ENCODE data around the gene PCDHGA1.
"Not testable (repeated sequence)": the region's sequence is repeated elsewhere in the genome, so short reads cannot be mapped to it uniquely, and the experiment has no call there.

The PCDHGA1 gene

DNA sequence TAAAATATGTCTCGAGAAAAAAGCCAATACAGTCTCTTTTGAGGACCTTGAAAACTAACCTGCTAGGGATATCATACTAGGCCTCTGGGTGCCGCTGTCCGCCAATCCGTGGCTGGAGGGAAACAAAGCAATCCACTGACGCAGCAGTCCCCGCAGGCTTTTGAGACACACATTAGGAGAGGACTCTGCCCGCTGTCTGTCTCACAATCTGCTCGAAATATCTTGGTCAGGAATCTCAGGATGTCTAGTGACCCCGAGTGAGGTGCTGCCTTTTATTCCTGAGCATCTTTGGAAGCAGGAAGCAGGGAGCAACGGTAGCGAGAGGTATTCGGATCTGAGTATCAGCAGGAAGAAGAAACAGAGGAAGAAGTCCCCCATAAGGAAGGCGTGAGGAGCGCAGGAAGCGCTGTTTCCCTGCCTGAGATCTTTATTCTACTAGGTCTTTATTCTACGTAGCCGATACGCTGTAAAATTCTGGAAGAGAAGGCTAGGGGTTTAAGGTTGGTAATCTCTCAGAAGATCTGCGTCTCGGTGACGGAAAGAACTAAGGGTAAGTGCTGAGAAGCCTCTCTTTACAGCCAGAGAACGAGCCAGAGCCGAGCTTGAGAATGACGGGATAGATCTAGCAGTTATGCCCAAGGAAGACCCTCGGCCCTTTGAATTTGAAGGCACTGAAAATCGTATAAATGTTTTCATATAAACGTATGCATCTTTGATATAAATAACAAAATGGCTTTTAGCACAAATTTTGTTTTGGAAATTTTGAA lies 4.0 kb upstream of the PCDHGA1 start:
- peak overlapping the region; percentile 77 to 80 for H3K4me3 ChIP-seq (ENCODE audit: low read length in 2 of 2)
- H3K27ac ChIP-seq (ENCODE audit: low read length), result peak overlapping the region; percentile 32
- H3K9ac ChIP-seq (ENCODE audit: low read length in 2 of 2), result peak overlapping the region; percentile 67 to 76
- peaks cover 22 to 34% of the 10 kb centered on the region in 2 donors for H3K9me3 ChIP-seq (ENCODE audit: control insufficient read depth in 2 of 2, low read length in 2 of 2)
- peaks cover 0 to 4% of the 10 kb centered on the region in 2 donors for H3K27me3 ChIP-seq (ENCODE audit: control insufficient read depth in 1 of 2, insufficient read depth in 2 of 2, low read length in 2 of 2)
- peaks cover 2 to 4% of the 10 kb centered on the region in 2 donors for H3K36me3 ChIP-seq (ENCODE audit: control insufficient read depth in 2 of 2, insufficient read depth in 2 of 2, low read length in 2 of 2)
- no peaks in the 10 kb centered on the region for H3K4me1 ChIP-seq (ENCODE audit: control insufficient read depth, insufficient read depth, low read length)

DNA sequence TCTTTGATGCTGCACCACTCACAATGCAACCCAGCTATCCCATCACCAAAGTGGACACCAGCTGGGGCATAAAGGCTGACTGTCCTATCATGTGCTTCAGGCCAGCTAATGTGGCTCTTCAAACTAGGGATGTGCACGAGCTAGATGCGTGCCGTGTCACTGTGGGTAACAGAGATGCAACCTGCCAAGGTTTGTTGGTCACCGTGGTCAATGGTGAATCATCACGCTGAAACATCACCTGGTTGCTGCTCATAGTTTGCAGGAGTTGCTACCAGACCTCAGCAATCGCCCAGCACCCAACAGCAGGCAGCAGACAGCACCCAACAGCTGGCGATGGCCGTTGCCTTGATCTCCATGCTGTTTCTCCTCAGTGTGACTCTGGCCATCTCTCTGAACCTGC lies 2.1 kb upstream of the PCDHGA1 start:
- no peak overlapping the region for H3K9ac ChIP-seq (ENCODE audit: low read length in 2 of 2)
- peaks cover 33 to 50% of the 10 kb centered on the region in 2 donors for H3K9me3 ChIP-seq (ENCODE audit: control insufficient read depth in 2 of 2, low read length in 2 of 2)
- H3K4me1 ChIP-seq (ENCODE audit: control insufficient read depth, insufficient read depth, low read length), result no peaks in the 10 kb centered on the region
- peak overlapping the region; percentile 29 to 34 for H3K4me3 ChIP-seq (ENCODE audit: low read length in 2 of 2)
- H3K27ac ChIP-seq (ENCODE audit: low read length), result no peak overlapping the region
- peaks cover 2 to 4% of the 10 kb centered on the region in 2 donors for H3K36me3 ChIP-seq (ENCODE audit: control insufficient read depth in 2 of 2, insufficient read depth in 2 of 2, low read length in 2 of 2)
- peaks cover 2 to 4% of the 10 kb centered on the region in 2 donors for H3K27me3 ChIP-seq (ENCODE audit: control insufficient read depth in 1 of 2, insufficient read depth in 2 of 2, low read length in 2 of 2)

DNA sequence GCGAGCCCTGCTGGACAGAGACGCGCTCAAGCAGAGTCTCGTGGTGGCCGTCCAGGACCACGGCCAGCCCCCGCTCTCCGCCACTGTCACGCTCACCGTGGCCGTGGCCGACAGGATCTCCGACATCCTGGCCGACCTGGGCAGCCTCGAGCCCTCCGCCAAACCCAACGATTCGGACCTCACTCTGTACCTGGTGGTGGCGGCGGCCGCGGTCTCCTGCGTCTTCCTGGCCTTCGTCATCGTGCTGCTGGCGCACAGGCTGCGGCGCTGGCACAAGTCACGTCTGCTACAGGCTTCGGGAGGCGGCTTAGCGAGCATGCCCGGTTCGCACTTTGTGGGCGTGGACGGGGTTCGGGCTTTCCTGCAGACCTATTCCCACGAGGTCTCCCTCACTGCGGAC lies 2.3 kb downstream of the PCDHGA1 start:
- not testable (repeated sequence) for H3K9ac ChIP-seq (ENCODE audit: low read length in 2 of 2); H3K36me3 ChIP-seq (ENCODE audit: control insufficient read depth in 2 of 2, insufficient read depth in 2 of 2, low read length in 2 of 2); H3K27ac ChIP-seq (ENCODE audit: low read length); H3K4me1 ChIP-seq (ENCODE audit: control insufficient read depth, insufficient read depth, low read length); H3K27me3 ChIP-seq (ENCODE audit: control insufficient read depth in 1 of 2, insufficient read depth in 2 of 2, low read length in 2 of 2); H3K4me3 ChIP-seq (ENCODE audit: low read length in 2 of 2)
- peaks cover 45 to 49% of the 10 kb centered on the region in 2 donors for H3K9me3 ChIP-seq (ENCODE audit: control insufficient read depth in 2 of 2, low read length in 2 of 2)

DNA sequence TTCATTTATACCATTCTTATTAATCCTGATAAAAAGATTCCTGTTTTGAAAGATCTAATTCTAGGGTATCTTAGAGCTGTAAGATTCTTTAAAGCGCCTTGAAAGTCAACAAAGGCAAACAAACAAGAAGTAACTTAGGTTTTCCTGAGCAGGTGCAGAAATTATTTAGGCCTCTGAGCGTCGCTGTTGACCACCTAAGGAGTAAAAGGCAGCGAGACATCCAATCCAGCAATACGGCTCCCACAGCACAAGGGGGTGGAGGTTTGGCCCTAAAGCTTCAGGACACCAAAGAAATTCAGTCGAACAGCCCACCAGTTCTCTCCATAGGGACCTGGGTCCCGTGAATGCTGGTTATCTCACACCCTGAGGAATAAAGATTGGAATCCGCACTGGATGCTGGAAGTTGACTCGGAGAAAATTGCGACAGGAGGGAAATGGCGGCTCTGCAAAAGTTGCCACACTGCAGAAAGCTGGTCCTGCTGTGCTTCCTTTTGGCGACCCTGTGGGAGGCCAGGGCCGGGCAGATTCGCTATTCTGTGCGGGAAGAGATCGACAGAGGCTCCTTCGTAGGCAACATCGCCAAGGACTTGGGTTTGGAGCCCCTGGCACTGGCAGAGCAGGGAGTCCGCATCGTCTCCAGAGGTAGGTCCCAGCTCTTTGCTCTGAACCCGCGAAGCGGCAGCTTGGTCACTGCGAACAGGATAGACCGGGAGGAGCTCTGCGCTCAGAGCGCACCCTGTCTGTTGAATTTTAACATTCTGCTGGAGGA lies 8.4 kb downstream of the PCDHGA1 start, which contains the start of gene PCDHGA2:
TSS of gene PCDHGA2 (plus strand) at position 223 of the 769 bp plus-strand sequence.
- no peaks in the 10 kb centered on the region for H3K36me3 ChIP-seq (ENCODE audit: control insufficient read depth in 2 of 2, insufficient read depth in 2 of 2, low read length in 2 of 2)
- peaks cover 41 to 50% of the 10 kb centered on the region in 2 donors for H3K9me3 ChIP-seq (ENCODE audit: control insufficient read depth in 2 of 2, low read length in 2 of 2)
- no peaks in the 10 kb centered on the region for H3K27me3 ChIP-seq (ENCODE audit: control insufficient read depth in 1 of 2, insufficient read depth in 2 of 2, low read length in 2 of 2)
- peak within 1 kb of the TSS; percentile 50 to 60 for H3K4me3 ChIP-seq (ENCODE audit: low read length in 2 of 2)
- H3K27ac ChIP-seq (ENCODE audit: low read length), result no peak within 1 kb of the TSS
- H3K4me1 ChIP-seq (ENCODE audit: control insufficient read depth, insufficient read depth, low read length), result no peaks in the 10 kb centered on the region
- H3K9ac ChIP-seq (ENCODE audit: low read length in 2 of 2), result no peak within 1 kb of the TSS

DNA sequence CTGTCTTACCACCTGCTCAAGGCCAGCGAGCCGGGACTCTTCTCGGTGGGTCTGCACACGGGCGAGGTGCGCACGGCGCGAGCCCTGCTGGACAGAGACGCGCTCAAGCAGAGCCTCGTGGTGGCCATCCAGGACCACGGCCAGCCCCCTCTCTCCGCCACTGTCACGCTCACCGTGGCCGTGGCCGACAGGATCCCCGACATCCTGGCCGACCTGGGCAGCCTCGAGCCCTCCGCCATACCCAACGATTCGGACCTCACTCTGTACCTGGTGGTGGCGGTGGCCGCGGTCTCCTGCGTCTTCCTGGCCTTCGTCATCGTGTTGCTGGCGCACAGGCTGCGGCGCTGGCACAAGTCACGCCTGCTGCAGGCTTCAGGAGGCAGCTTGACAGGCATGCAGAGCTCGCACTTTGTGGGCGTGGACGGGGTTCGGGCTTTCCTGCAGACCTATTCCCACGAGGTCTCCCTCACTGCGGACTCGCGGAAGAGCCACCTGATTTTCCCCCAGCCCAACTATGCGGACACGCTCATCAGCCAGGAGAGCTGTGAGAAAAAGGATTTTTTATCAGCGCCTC lies 10.6 kb downstream of the PCDHGA1 start:
- H3K9me3 ChIP-seq (ENCODE audit: control insufficient read depth in 2 of 2, low read length in 2 of 2), result peaks cover 55 to 56% of the 10 kb centered on the region in 2 donors
- not testable (repeated sequence) for H3K4me3 ChIP-seq (ENCODE audit: low read length in 2 of 2); H3K36me3 ChIP-seq (ENCODE audit: control insufficient read depth in 2 of 2, insufficient read depth in 2 of 2, low read length in 2 of 2); H3K9ac ChIP-seq (ENCODE audit: low read length in 2 of 2); H3K27ac ChIP-seq (ENCODE audit: low read length); H3K4me1 ChIP-seq (ENCODE audit: control insufficient read depth, insufficient read depth, low read length); H3K27me3 ChIP-seq (ENCODE audit: control insufficient read depth in 1 of 2, insufficient read depth in 2 of 2, low read length in 2 of 2)

DNA sequence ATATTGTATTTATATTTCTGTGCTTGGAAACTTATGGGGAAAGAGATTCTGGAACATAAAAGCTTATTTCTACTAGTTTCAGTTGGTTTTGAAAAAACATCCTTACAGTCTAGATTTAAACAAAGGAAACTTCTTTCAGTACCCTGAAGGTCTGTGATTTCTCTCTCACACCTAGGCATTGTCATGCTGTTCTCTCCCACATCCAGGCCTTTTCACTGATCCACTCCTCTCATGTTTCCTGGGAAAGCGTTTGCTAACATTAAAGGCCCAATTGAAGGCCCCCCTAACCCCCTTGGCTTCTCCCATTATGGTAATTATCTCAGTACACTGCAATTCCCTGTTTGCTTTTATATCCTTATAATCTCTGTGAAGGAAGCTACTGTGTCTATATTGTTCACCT lies 12.5 kb downstream of the PCDHGA1 start:
- Histone ChIP-seq H3K4me3 (ENCODE audit: low read length in 2 of 2) (no peak overlapping the region), H3K4me1 (ENCODE audit: control insufficient read depth, insufficient read depth, low read length) (no peaks in the 10 kb centered on the region), H3K27ac (ENCODE audit: low read length) (no peak overlapping the region), H3K9ac (ENCODE audit: low read length in 2 of 2) (no peak overlapping the region), H3K36me3 (ENCODE audit: control insufficient read depth in 2 of 2, insufficient read depth in 2 of 2, low read length in 2 of 2) (no peaks in the 10 kb centered on the region), H3K27me3 (ENCODE audit: control insufficient read depth in 1 of 2, insufficient read depth in 2 of 2, low read length in 2 of 2) (peaks cover 0 to 4% of the 10 kb centered on the region in 2 donors), H3K9me3 (ENCODE audit: control insufficient read depth in 2 of 2, low read length in 2 of 2) (peaks cover 52 to 59% of the 10 kb centered on the region in 2 donors)

DNA sequence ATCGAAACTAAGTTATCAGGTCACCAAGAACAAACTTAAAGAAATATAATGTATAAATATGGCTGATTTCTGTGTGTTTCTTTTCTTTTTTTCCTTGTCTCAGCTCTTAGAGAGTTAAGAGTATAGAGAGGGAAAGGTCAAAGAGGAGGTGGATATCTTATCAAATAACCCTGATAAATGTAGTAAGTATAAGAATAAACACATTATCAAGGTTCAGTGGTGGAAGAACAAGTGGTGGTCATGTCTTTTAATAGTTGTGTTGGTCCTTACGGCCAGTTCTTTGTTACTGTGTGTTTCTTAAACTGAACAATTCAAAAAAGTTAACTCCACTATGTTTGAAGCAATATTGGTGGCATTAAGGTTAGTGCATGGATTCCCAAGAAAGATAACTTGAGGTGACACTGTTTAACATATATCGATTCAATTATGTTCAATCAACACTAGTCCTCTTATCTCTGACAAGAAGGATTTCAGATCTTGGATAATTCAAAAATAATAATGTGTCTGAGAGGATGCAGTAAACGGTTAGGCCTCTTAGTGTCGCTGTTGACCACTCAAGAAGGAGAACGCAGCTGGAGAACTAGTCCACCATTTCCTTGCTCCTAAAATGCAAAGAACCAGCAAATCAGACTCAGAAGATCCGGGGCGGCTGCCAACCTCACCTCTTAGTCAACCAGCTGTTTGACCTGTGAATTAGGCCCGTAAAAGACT lies 13.1 kb downstream of the PCDHGA1 start, which contains the start of gene PCDHGA3:
TSS of gene PCDHGA3 (plus strand) at position 588 of the 711 bp plus-strand sequence. CDS start 205 bp downstream, outside the sequence.
- H3K9ac ChIP-seq (ENCODE audit: low read length in 2 of 2), result no peak within 1 kb of the TSS
- no peak within 1 kb of the TSS for H3K27ac ChIP-seq (ENCODE audit: low read length)
- H3K27me3 ChIP-seq (ENCODE audit: control insufficient read depth in 1 of 2, insufficient read depth in 2 of 2, low read length in 2 of 2), result peaks cover 0 to 4% of the 10 kb centered on the region in 2 donors
- H3K4me1 ChIP-seq (ENCODE audit: control insufficient read depth, insufficient read depth, low read length), result no peaks in the 10 kb centered on the region
- peaks cover 46 to 53% of the 10 kb centered on the region in 2 donors for H3K9me3 ChIP-seq (ENCODE audit: control insufficient read depth in 2 of 2, low read length in 2 of 2)
- no peaks in the 10 kb centered on the region for H3K36me3 ChIP-seq (ENCODE audit: control insufficient read depth in 2 of 2, insufficient read depth in 2 of 2, low read length in 2 of 2)
- peak within 1 kb of the TSS in 1 of 2 donors; percentile 54 for H3K4me3 ChIP-seq (ENCODE audit: low read length in 2 of 2)

DNA sequence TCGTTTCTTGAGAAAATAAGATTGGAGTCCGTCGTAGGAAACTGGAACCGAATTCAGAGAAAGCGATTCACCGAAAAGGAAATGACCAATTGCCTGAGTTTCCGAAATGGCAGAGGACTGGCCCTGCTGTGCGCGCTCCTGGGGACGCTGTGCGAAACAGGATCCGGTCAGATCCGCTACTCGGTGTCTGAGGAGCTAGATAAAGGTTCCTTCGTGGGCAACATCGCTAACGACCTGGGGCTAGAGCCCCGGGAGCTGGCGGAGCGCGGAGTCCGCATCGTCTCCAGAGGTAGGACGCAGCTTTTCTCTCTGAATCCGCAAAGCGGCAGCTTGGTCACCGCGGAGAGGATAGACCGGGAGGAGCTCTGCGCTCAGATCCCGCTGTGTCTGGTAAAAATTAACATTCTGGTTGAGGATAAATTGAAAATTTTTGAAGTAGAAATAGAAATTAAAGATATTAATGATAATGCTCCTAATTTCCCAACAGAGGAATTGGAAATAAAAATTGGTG lies 13.7 kb downstream of the PCDHGA1 start:
- H3K4me1 ChIP-seq (ENCODE audit: control insufficient read depth, insufficient read depth, low read length), result no peaks in the 10 kb centered on the region
- H3K4me3 ChIP-seq (ENCODE audit: low read length in 2 of 2), result peak overlapping the region in 1 of 2 donors; percentile 54
- H3K27ac ChIP-seq (ENCODE audit: low read length), result no peak overlapping the region
- H3K9ac ChIP-seq (ENCODE audit: low read length in 2 of 2), result no peak overlapping the region
- peaks cover 43 to 46% of the 10 kb centered on the region in 2 donors for H3K9me3 ChIP-seq (ENCODE audit: control insufficient read depth in 2 of 2, low read length in 2 of 2)
- H3K36me3 ChIP-seq (ENCODE audit: control insufficient read depth in 2 of 2, insufficient read depth in 2 of 2, low read length in 2 of 2), result no peaks in the 10 kb centered on the region
- peaks cover 0 to 4% of the 10 kb centered on the region in 2 donors for H3K27me3 ChIP-seq (ENCODE audit: control insufficient read depth in 1 of 2, insufficient read depth in 2 of 2, low read length in 2 of 2)

DNA sequence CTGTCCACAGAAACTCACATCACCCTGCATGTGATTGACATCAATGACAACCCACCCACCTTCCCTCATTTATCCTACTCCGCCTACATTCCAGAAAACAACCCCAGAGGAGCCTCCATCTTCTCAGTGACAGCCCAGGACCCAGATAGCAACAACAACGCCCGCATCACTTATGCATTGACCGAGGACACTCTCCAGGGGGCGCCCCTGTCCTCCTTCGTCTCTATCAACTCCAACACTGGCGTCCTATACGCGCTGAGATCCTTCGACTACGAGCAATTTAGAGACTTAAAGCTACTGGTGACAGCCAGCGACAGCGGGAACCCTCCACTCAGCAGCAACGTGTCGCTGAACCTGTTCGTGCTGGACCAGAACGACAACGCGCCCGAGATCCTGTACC lies 15.0 kb downstream of the PCDHGA1 start:
- no peak overlapping the region for H3K27ac ChIP-seq (ENCODE audit: low read length)
- H3K9ac ChIP-seq (ENCODE audit: low read length in 2 of 2), result no peak overlapping the region
- H3K4me1 ChIP-seq (ENCODE audit: control insufficient read depth, insufficient read depth, low read length), result no peaks in the 10 kb centered on the region
- no peak overlapping the region for H3K4me3 ChIP-seq (ENCODE audit: low read length in 2 of 2)
- H3K27me3 ChIP-seq (ENCODE audit: control insufficient read depth in 1 of 2, insufficient read depth in 2 of 2, low read length in 2 of 2), result peaks cover 0 to 4% of the 10 kb centered on the region in 2 donors
- H3K36me3 ChIP-seq (ENCODE audit: control insufficient read depth in 2 of 2, insufficient read depth in 2 of 2, low read length in 2 of 2), result no peaks in the 10 kb centered on the region
- peaks cover 36 to 38% of the 10 kb centered on the region in 2 donors for H3K9me3 ChIP-seq (ENCODE audit: control insufficient read depth in 2 of 2, low read length in 2 of 2)

DNA sequence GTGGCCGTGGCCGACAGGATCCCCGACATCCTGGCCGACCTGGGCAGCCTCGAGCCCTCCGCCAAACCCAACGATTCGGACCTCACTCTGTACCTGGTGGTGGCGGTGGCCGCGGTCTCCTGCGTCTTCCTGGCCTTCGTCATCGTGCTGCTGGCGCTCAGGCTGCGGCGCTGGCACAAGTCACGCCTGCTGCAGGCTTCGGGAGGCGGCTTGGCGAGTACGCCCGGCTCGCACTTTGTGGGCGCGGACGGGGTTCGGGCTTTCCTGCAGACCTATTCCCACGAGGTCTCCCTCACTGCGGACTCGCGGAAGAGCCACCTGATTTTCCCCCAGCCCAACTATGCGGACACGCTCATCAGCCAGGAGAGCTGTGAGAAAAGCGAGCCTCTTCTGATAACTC lies 15.7 kb downstream of the PCDHGA1 start:
- H3K27ac ChIP-seq (ENCODE audit: low read length); H3K4me3 ChIP-seq (ENCODE audit: low read length in 2 of 2); H3K9ac ChIP-seq (ENCODE audit: low read length in 2 of 2); H3K4me1 ChIP-seq (ENCODE audit: control insufficient read depth, insufficient read depth, low read length); H3K27me3 ChIP-seq (ENCODE audit: control insufficient read depth in 1 of 2, insufficient read depth in 2 of 2, low read length in 2 of 2); H3K36me3 ChIP-seq (ENCODE audit: control insufficient read depth in 2 of 2, insufficient read depth in 2 of 2, low read length in 2 of 2): not testable (repeated sequence)
- peaks cover 38 to 43% of the 10 kb centered on the region in 2 donors for H3K9me3 ChIP-seq (ENCODE audit: control insufficient read depth in 2 of 2, low read length in 2 of 2)
